Stimulated activated naive CD4-positive, alpha-beta T cell (primary cell): ENCODE measurements around the gene STYXL1.

ENCODE experiments used
- DNase-seq, 6 experiments: peaks; one replicate each; lab custom pipeline; 2025; lab: John Stamatoyannopoulos, UW

Gene STYXL1

DNA sequence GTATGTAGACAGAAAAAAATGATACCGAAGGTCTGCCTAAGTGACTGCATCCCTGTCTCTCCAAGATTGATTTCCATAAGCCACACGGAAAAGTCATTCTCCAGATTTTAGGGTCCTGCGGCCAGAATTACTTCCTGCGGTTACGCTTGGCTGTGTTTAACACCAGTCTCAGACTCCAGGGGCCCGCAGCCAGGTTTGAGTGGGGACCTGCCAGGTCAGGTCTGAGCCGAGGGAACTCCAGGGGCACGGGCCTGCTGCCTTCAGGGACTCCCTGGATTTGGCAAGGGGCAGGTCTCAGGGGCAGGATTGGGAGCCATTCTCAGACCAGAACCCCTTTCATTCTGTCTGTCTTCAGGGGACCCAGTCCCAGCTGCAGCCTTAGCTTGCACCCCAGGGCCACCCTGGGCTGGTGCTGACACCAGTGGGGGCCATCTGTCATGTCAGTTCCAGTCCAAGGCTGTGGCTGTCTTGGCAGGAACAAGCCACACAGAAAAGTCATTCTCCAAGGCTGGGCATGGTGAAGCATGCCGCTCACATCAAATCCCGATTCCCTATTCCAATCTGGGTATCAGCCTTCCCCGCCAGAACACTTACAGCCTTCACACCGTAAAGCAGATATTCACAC lies 92.4 kb downstream of the STYXL1 start:
- no peak for DNase-seq

DNA sequence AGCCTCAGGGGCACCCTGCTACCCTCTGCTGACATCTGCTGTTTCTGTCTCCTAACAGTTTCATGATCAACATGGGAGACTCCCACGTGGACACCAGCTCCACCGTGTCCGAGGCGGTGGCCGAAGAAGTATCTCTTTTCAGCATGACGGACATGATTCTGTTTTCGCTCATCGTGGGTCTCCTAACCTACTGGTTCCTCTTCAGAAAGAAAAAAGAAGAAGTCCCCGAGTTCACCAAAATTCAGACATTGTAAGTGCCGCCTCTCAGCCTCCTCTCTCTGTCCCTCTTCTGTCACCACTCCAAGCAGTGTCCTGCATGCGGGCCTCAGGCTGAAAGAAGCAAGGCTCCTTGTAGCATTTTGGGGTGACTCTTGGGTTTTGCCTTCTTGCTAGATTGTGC lies 93.9 kb downstream of the STYXL1 start:
- DNase-seq: no peak

DNA sequence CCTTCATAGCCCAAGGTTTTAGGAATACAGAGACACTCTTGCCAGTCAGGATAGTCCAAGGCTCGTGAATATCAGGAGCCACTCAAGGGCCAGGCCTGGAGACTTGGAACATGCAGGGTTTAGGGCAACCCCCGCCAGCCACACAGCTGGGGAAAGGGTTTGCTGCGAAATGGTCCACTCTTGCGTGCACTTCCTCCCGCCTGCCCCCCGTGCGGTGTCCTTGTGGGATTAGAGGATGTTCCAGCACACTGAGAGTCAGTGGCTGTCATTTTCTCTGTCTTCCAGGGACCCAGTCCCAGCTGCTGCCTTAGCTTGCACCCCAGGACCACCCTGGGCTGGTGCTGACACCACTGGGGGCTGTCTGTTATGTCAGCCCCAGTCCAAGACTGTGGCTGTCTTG lies 94.4 kb downstream of the STYXL1 start:
- no peak for DNase-seq

DNA sequence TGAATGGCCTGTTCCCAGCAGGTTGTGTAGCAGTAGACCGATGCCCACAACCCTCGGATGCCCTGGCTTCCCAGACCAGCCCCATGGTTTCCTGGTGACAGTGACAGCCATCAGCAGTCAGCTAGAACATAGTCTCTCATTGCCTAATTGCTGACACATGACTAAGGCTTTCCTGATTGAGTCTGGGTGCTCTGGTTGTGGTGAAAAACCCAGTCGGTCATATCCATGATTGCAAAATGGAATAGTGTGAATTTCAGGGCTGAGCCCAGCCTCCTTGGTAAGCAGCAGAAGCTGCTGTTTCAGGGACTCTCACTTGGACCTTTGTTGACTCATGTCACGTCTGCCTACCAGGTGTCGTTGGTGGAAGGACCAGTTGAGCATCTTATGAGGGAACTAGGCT lies 96.3 kb downstream of the STYXL1 start:
- DNase-seq: no peak

DNA sequence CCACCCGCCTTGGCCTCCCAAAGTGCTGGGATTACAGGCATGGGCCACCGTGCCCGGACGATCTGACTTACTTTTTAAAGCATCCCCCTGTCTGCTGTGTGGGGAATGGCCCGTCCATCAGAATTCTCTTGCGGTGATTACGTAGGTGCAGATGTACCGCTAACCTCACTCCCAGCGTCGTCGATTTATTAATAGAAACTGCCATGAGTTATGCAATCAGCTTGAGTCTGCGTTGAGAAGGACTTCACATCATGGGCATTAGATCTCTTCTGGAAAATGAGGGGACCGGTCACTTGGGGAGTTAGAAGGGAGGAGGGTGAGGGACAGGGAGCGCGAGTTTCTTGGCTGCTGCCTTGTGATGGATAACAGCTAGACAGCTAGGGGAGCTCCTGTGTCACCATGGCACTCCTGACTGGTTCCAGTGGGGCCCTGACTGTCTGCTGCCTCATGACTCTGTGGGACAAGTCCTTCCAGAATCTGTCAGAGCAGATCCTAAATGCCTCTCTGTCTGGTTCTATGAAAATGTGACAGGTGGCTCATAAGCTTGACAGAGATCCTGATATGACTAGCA lies 97.6 kb downstream of the STYXL1 start:
- DNase-seq: no peak

DNA sequence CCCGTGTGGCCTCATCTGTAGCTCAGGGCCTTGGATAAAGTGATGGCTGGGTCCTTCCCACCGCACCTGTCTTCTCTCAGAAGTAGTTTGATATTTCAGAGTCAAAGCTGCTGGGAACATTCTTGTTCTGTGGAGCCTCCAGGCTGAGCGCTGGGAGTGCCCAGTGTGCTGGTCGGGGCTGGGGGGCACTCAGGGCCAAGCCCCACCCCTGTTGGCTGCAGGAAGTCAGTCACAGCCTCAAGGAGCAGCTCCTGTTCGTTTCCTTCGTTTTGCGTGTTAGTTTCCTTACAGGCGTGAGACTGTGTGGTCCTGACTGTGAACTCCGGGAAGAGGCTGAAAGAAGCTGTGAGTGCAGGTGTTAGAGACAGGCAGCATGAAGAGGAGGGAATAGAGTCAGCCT lies 99.6 kb downstream of the STYXL1 start:
- no peak for DNase-seq
